Adrenal gland (tissue), 12 donors: Measurements from ENCODE around the gene CAMK2D. TPM values are rescaled to one million over a fixed set of nuclear protein-coding genes. Genes with fewer than 3 reads are reported as not detected.
A peak's percentile ranks its signal among the peaks of the same experiment; 100 is the strongest.

Source experiments
- DNase-seq, 7 donors: peaks; one replicate each; pipeline ENCODE4 v3.0.0-alpha.2; 2019 to 2020
- H3K27ac ChIP-seq, 5 donors: fragments of 200-600 bp; sonication (generic) in 4 of 5; 1 replicate in 3 of 5; 2 replicates in 2 of 5; pipeline versions ENCODE4 v1.5.1 to v1.8.0; 2016 to 2020; ENCODE audit warnings: mild to moderate bottlenecking in 1 of 5
- H3K27me3 ChIP-seq: fragments of 200-600 bp; 2 replicates; pipeline ENCODE4 v1.8.0; 2021
- H3K36me3 ChIP-seq, 2 donors: fragments of 200-600 bp; replicated peaks in 1 of 2; 1 replicate in 1 of 2; 2 replicates in 1 of 2; pipeline versions ENCODE4 v1.5.1 to v1.8.0; 2018 to 2022
- H3K4me1 ChIP-seq, 2 donors: fragments of 200-600 bp; replicated peaks in 1 of 2; 1 replicate in 1 of 2; 2 replicates in 1 of 2; pipeline versions ENCODE4 v1.5.1 to v1.8.0; 2018 to 2021
- H3K4me3 ChIP-seq, 4 donors: fragments of 200-600 bp; sonication (generic) in 3 of 4; one replicate each; pipeline ENCODE4 v1.5.1; 2016 to 2018
- H3K9me3 ChIP-seq, 3 donors: fragments of 200-600 bp; sonication (generic) in 1 of 3; replicated peaks in 1 of 3; 1 replicate in 2 of 3; 2 replicates in 1 of 3; pipeline versions ENCODE4 v1.5.1 to v1.8.0; 2016 to 2021
- POLR2A ChIP-seq, 2 donors: fragments of 450-650 bp; IDR thresholded peaks; one replicate each; pipeline ENCODE4 v1.6.1; 2017; ENCODE audit warnings: antibody characterized with exemption in 2 of 2, mild to moderate bottlenecking in 2 of 2, moderate library complexity in 1 of 2
- WGBS, 4 donors: extraction: QIAGEN DNeasy Blood & Tissue Kit in 2 of 4; methylation state at CpG; one replicate each; pipeline versions ENCODE4 v1.1.5 to v1.1.7; 2013 to 2017; 5-methylcytosine and 5-hydroxymethylcytosine counted together
- intact Hi-C, 2 donors: fragments of 100-400 bp; cut with DNase I; formaldehyde crosslinking; loops; one replicate each; pipeline versions ENCODE4 v1.14.1 to v1.15.0; 2022 to 2023
- polyA plus RNA-seq, 3 donors: library from polyadenylated mRNA; stranded (reverse); fragments of 200-250 nt in 2 of 3; fragments of 350-450 nt in 1 of 3; fragmentation: Illumina TruSeq in 1 of 3; extraction: RNeasy Lipid Tissue Mini Kit (QIAGEN cat#74804) in 1 of 3; gene quantifications; one replicate each; pipeline ENCODE4 v1.2.3, GENCODE V29; 2013 to 2014
- total RNA-seq, 9 donors: library from RNA; depleted of rRNA in 4 of 9; stranded (reverse); fragments of >200 nt in 4 of 9; fragments of 120-200 nt in 1 of 9; fragmentation: NEBNext Ultra II Directional in 1 of 9; extraction: Animal tissue kit (Norgen Biotek cat#: 25700) in 1 of 9; gene quantifications; one replicate each; pipeline versions ENCODE4 v1.1.0 to v1.2.4, GENCODE V29; 2013 to 2023
- TF ChIP-seq, protein P1 (sequence below), 6 experiments: fragments of 450-650 bp in 4 of 6; fragments of 200-600 bp in 2 of 6; sonication (generic) in 1 of 6; IDR thresholded peaks; 1 replicate in 5 of 6; 2 replicates in 1 of 6; pipeline versions ENCODE4 v1.5.1 to v1.8.0; 2016 to 2021; ENCODE audit warnings: antibody characterized with exemption in 6 of 6, mild to moderate bottlenecking in 2 of 6, moderate library complexity in 1 of 6
- donor health status: healthy with polysubstance abuse.
- donor health status: Bipolar disorder and iron deficiency.
- donor health status: DM: yes; HTN: yes; CAD: no.
- donor health status: DM: no; HTN: no; CAD: no.
- donor health status: DM: no; HTN: no; CAD: no.
- donor health status: DM: yes; HTN: yes; CAD: no.

Gene CAMK2D
- total and polyA plus RNA-seq, 12 donors = 7.6 to 83.9 (median 33.6) TPM

DNA sequence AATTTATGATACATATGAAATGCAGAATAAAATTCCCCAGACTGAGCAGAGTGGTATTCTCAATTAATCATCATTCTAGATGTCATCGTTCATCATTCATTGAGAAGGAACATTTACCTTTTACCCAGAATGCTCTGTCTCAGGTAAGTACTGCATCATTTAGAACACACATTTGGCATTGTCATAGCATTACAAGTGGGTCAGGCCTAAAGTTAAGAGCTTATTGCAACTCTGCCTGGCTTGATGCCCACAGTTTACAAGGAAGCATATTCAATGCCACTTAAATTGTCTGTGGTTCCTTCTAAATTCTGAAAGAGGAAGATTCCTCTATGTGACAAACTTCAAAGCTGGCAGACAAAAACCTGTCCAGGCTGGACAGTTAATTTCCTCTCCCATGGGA is 87.3 kb downstream of the CAMK2D start:
- Histone ChIP-seq H3K4me1 (peaks cover 20 to 31% of the 10 kb centered on the region in 2 donors), H3K4me3 (no peak overlapping the region), H3K27ac (no peak overlapping the region), H3K27me3 (no peaks in the 10 kb centered on the region), H3K9me3 (no peaks in the 10 kb centered on the region), H3K36me3 (no peaks in the 10 kb centered on the region)
- TF ChIP-seq, protein P1, sequence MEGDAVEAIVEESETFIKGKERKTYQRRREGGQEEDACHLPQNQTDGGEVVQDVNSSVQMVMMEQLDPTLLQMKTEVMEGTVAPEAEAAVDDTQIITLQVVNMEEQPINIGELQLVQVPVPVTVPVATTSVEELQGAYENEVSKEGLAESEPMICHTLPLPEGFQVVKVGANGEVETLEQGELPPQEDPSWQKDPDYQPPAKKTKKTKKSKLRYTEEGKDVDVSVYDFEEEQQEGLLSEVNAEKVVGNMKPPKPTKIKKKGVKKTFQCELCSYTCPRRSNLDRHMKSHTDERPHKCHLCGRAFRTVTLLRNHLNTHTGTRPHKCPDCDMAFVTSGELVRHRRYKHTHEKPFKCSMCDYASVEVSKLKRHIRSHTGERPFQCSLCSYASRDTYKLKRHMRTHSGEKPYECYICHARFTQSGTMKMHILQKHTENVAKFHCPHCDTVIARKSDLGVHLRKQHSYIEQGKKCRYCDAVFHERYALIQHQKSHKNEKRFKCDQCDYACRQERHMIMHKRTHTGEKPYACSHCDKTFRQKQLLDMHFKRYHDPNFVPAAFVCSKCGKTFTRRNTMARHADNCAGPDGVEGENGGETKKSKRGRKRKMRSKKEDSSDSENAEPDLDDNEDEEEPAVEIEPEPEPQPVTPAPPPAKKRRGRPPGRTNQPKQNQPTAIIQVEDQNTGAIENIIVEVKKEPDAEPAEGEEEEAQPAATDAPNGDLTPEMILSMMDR (IDR thresholded peaks at IDR 0.05) = no peak
- TF ChIP-seq POLR2A (IDR thresholded peaks at IDR 0.05) = no peak
- peak in 5 of 7 donors; percentile 14 to 58 (median 28) for DNase-seq
- intact Hi-C loops = no loop called here
- WGBS, 4 donors = 95 to 99% (median 97%) methylated on average over 1 of the region's 1 CpG

DNA sequence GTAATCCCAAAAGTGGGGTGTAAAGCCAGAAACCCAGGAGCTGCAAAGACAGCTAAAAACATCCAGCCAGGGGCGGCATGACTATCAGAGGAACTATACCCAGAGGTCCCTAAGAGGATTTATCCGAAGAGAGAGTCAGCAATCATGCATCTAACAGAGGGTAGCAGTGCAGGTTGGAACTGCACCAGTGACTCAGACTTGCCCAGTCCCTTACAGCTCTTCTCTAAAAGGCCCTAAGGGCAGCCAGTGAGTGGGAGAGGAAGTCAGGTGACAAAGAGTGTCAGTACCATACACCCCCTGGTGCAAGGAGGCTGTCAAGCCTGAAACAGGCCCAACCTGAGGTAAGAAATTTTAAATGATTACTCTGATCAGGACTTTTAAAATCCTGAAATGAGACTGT is 88.1 kb downstream of the CAMK2D start:
- Histone ChIP-seq H3K4me3 (no peak overlapping the region), H3K9me3 (no peaks in the 10 kb centered on the region), H3K27ac (no peak overlapping the region), H3K27me3 (no peaks in the 10 kb centered on the region), H3K36me3 (no peaks in the 10 kb centered on the region), H3K4me1 (peaks cover 20 to 31% of the 10 kb centered on the region in 2 donors)
- no peak for DNase-seq
- 98 to 100% (median 99%) methylated on average over 2 of the region's 2 CpGs for WGBS, 4 donors
- intact Hi-C loops = no loop called here
- TF ChIP-seq, protein P1 (IDR thresholded peaks at IDR 0.05) = no peak
- TF ChIP-seq POLR2A (IDR thresholded peaks at IDR 0.05) = no peak

DNA sequence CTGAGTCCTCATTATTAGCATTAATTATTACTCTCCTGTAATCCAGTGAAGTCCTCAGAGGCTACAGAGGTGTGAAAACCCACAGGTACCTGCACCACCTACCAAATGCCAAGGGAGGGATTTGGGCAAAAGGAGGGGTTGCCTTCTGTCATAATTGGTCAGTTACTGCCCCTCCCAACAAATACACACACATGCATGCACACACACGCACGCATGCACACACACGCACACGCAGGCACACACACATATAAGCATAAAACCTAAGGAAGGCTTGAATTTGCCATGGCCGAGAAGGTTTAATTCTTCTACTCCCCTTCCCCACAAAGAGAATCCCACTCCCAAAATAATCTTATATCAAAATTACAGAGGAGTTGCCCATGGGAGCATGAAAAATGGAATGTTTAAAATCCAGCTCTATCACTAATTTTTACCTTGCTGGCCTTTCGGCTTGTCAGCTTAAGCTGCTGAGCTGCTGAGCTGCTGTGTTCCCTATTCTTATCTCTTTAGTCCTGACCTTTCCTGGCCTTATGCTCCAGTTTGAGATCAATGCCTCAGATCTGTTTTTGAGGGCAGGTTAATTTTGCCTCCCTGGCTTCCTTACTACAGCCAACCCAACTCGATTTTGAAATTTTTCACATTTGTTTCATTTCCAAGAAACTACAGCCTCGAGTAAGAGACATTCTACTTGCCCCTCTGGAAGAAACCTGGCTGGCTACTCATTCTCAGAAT is 95.0 kb downstream of the CAMK2D start:
- intact Hi-C loops = no loop called here

DNA sequence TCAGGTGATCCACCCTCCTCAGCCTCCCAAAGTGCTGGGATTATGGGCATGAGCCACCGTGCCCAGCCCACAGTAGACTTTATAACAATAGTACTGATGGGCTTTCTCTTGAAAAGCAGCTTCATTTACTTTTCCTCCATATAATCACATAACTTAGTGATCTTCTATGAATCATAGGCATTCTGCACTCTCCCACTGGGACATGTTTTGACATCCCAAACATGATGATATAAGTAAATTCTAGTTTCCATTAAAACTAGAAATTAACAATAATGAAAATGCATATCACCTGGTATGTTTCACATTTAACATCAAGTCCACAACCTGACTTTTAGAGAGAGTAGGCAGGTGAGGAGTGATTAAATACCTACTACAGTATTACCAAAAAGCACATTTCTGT is 96.5 kb downstream of the CAMK2D start:
- WGBS, 4 donors = 94 to 100% (median 98%) methylated on average over 1 of the region's 1 CpG

More for the DNA sequence above, 95.0 kb downstream of the CAMK2D start:
- H3K27ac ChIP-seq = peak overlapping the region in 2 of 5 donors; percentile 22 to 43
- peak in 2 of 7 donors; percentile 34 to 38 for DNase-seq
- peak overlapping the region in 1 of 4 donors; percentile 7 for H3K4me3 ChIP-seq
- peaks cover 13 to 14% of the 10 kb centered on the region in 2 donors for H3K4me1 ChIP-seq
- no peaks in the 10 kb centered on the region for H3K9me3 ChIP-seq
- H3K27me3 ChIP-seq = no peaks in the 10 kb centered on the region
- WGBS, 4 donors = 57 to 62% (median 61%) methylated on average over 8 of the region's 8 CpGs
- no peaks in the 10 kb centered on the region for H3K36me3 ChIP-seq
- TF ChIP-seq POLR2A (IDR thresholded peaks at IDR 0.05) = no peak
- TF ChIP-seq, protein P1 (IDR thresholded peaks at IDR 0.05) = no peak

More for the DNA sequence above, 96.5 kb downstream of the CAMK2D start:
- no peak for DNase-seq
- peaks cover 13 to 14% of the 10 kb centered on the region in 2 donors for H3K4me1 ChIP-seq
- H3K27me3 ChIP-seq = no peaks in the 10 kb centered on the region
- no peaks in the 10 kb centered on the region for H3K36me3 ChIP-seq
- no peak overlapping the region for H3K4me3 ChIP-seq
- intact Hi-C loops = no loop called here
- no peaks in the 10 kb centered on the region for H3K9me3 ChIP-seq
- no peak for TF ChIP-seq POLR2A (IDR thresholded peaks at IDR 0.05)
- TF ChIP-seq, protein P1 (IDR thresholded peaks at IDR 0.05) = no peak
- H3K27ac ChIP-seq = no peak overlapping the region
